ENCODE data around the gene SULF2. TPM values are rescaled to one million over a fixed set of nuclear protein-coding genes. Genes with fewer than 3 reads are reported as not detected.

Gene SULF2
- total RNA-seq, 1 donor from 2014 or later = 78.2 TPM

- Histone ChIP-seq H3K27me3 (ENCODE audit: control insufficient read depth, insufficient read depth, low read length) (no peaks in the 10 kb centered on the region), H3K36me3 (ENCODE audit: control insufficient read depth, insufficient read depth, low read length) (peaks cover under 1% of the 10 kb centered on the region), H3K4me3 (ENCODE audit: low read depth, low read length) (no peak overlapping the region)
- TF ChIP-seq CTCF (IDR thresholded peaks at IDR 0.05; ENCODE audit: insufficient read depth, low read length, poor library complexity, severe bottlenecking) = no peak
- DNase-seq (ENCODE audit: low read depth) = no peak
Measured at GRCh38 chr20:47668313-47669151, 116.7 kb downstream of the SULF2 start.

GRCh38 chr20:47667531-47668312, 117.6 kb downstream of the SULF2 start:
- TF ChIP-seq CTCF (IDR thresholded peaks at IDR 0.05; ENCODE audit: insufficient read depth, low read length, poor library complexity, severe bottlenecking) = no peak
- peaks cover 2% of the 10 kb centered on the region for H3K36me3 ChIP-seq (ENCODE audit: control insufficient read depth, insufficient read depth, low read length)
- no peak for DNase-seq (ENCODE audit: low read depth)
- no peak overlapping the region for H3K4me3 ChIP-seq (ENCODE audit: low read depth, low read length)
- no peaks in the 10 kb centered on the region for H3K27me3 ChIP-seq (ENCODE audit: control insufficient read depth, insufficient read depth, low read length)

GRCh38 chr20:47667086-47667485, 118.2 kb downstream of the SULF2 start:
- Histone ChIP-seq H3K27me3 (ENCODE audit: control insufficient read depth, insufficient read depth, low read length) (no peaks in the 10 kb centered on the region), H3K36me3 (ENCODE audit: control insufficient read depth, insufficient read depth, low read length) (peaks cover 2% of the 10 kb centered on the region), H3K4me3 (ENCODE audit: low read depth, low read length) (no peak overlapping the region)
- TF ChIP-seq CTCF (IDR thresholded peaks at IDR 0.05; ENCODE audit: insufficient read depth, low read length, poor library complexity, severe bottlenecking) = no peak
- no peak for DNase-seq (ENCODE audit: low read depth)

GRCh38 chr20:47666304-47666703, 119.0 kb downstream of the SULF2 start:
- peaks cover 3% of the 10 kb centered on the region for H3K36me3 ChIP-seq (ENCODE audit: control insufficient read depth, insufficient read depth, low read length)
- H3K4me3 ChIP-seq (ENCODE audit: low read depth, low read length) = no peak overlapping the region
- TF ChIP-seq CTCF (IDR thresholded peaks at IDR 0.05; ENCODE audit: insufficient read depth, low read length, poor library complexity, severe bottlenecking) = no peak
- H3K27me3 ChIP-seq (ENCODE audit: control insufficient read depth, insufficient read depth, low read length) = no peaks in the 10 kb centered on the region
- DNase-seq (ENCODE audit: low read depth) = no peak

GRCh38 chr20:47665221-47665991, 119.9 kb downstream of the SULF2 start:
- H3K27me3 ChIP-seq (ENCODE audit: control insufficient read depth, insufficient read depth, low read length) = no peaks in the 10 kb centered on the region
- no peak for TF ChIP-seq CTCF (IDR thresholded peaks at IDR 0.05; ENCODE audit: insufficient read depth, low read length, poor library complexity, severe bottlenecking)
- H3K36me3 ChIP-seq (ENCODE audit: control insufficient read depth, insufficient read depth, low read length) = peaks cover 3% of the 10 kb centered on the region
- no peak for DNase-seq (ENCODE audit: low read depth)
- no peak overlapping the region for H3K4me3 ChIP-seq (ENCODE audit: low read depth, low read length)
